ENCODE results near the gene METTL9. TPM values are rescaled to one million over a fixed set of nuclear protein-coding genes. Genes with fewer than 3 reads are reported as not detected.
A peak's percentile ranks its signal among the peaks of the same experiment; 100 is the strongest.

METTL9 gene
- total and polyA plus RNA-seq, 9 of the 15 experiments (the other 6 are each of a cell fraction or from before 2014, with no cell fraction given): 12.2 to 107 (median 79.1) TPM

- no peaks in the 10 kb centered on the region for H3K79me2 ChIP-seq (ENCODE audit: control insufficient read depth, insufficient read depth, low read length)
- H2AFZ ChIP-seq (ENCODE audit: low read depth, low read length): peak overlapping the region; percentile 96
- peaks cover 0 to 26% of the 10 kb centered on the region in 2 experiments; a peak in 4 of 5 replicates for H3K4me1 ChIP-seq (replicated peaks in 1 of 2; ENCODE audit: control insufficient read depth in 2 of 2, insufficient read depth in 2 of 2, low read length in 2 of 2)
- H3K4me3 ChIP-seq: no peak overlapping the region
- H3K4me2 ChIP-seq (ENCODE audit: insufficient read depth, low read length): peak overlapping the region; percentile 69
- in situ Hi-C loops (cut with MboI): loop anchor here (5.0 to 25.0 kb wide), 2 partner anchors 243 to 398 kb away; partner anchors contain the start of gene LDAF1
- intact Hi-C loops (cut with micrococcal nuclease): loop anchor here (5.0 to 10.0 kb wide), 2 partner anchors 253 to 400 kb away; partner anchors contain the start of genes DNAH3 and LDAF1
- no peaks in the 10 kb centered on the region for H4K20me1 ChIP-seq (replicated peaks; ENCODE audit: control insufficient read depth, insufficient read depth, low read length)
- no peaks in the 10 kb centered on the region for H3K36me3 ChIP-seq (ENCODE audit: control insufficient read depth, insufficient read depth, low read length)
- H3K27me3 ChIP-seq (ENCODE audit: control insufficient read depth in 2 of 2, insufficient read depth in 2 of 2, low read length in 2 of 2): peaks cover 3 to 14% of the 10 kb centered on the region in 2 experiments; a peak in 1 of 5 replicates
- no peaks in the 10 kb centered on the region for H3K9me1 ChIP-seq (ENCODE audit: control insufficient read depth, insufficient read depth, low read length)
- FAIRE-seq (peak; percentile 64), DNase-seq (ENCODE audit: extremely low read depth in 1 of 4, low spot score in 3 of 4) (peak; percentile 89 to 93 (median 92)), ATAC-seq (peak; percentile 91)
- peak overlapping the region; percentile 30 to 39; a peak in 1 of 4 replicates for H3K9ac ChIP-seq (ENCODE audit: insufficient read depth in 1 of 2, low read depth in 2 of 2, low read length in 2 of 2)
- BruUV-seq (replicated peaks): no TSS peak
- ChIA-PET POLR2A (no interaction called here), CTCF (ENCODE audit: low intra/inter-chr PET ratio) (interaction anchor here (0.6 to 1.1 kb wide), 3 partner anchors 365 to 1470 kb away, joined by 3 to 4 read pairs (median 4); no protein-coding TSS in a partner anchor)
- H3K9me3 ChIP-seq (replicated peaks; ENCODE audit: control insufficient read depth, insufficient read depth, low read depth, low read length): no peaks in the 10 kb centered on the region
- H3K27ac ChIP-seq (ENCODE audit: extremely low read depth, low read depth, low read length): 0 out of 3 replicates have a peak overlapping the region, but pooled peaks have one; percentile 16
- WGBS (ENCODE audit: insufficient coverage, low coverage, missing lambda C conversion rate): 38% methylated on average over 41 of the region's 41 CpGs
- TF ChIP-seq SMC3 (conservative IDR thresholded peaks at IDR 0.05; ENCODE audit: insufficient read depth, low read depth, low read length) (peak; percentile 98), KAT7 (CRISPR knock-in tag; IDR thresholded peaks at IDR 0.05; ENCODE audit: borderline replicate concordance) (peak; percentile 24; the same call in 1 of the 2 replicates), MYNN (IDR thresholded peaks at IDR 0.05) (peak; percentile 72), MYNN (CRISPR knock-in tag; IDR thresholded peaks at IDR 0.05) (no peak), EZH2 (IDR thresholded peaks at IDR 0.05; ENCODE audit: borderline replicate concordance, low read depth, low read length) (no peak), ELF1 (tag; IDR thresholded peaks at IDR 0.05) (peak; percentile 93), MTA3 (IDR thresholded peaks at IDR 0.05; ENCODE audit: borderline replicate concordance) (no peak), ETV5 (CRISPR knock-in tag; IDR thresholded peaks at IDR 0.05; ENCODE audit: low read depth) (peak; percentile 82; the same call in 1 of the 2 replicates), GABPB1 (CRISPR knock-in tag; IDR thresholded peaks at IDR 0.05) (peak; percentile 62), ATF6 (CRISPR knock-in tag; IDR thresholded peaks at IDR 0.05) (peak; percentile 77; the same call in 1 of the 2 replicates), ZEB2 (IDR thresholded peaks at IDR 0.05) (0 out of 2 replicates have a peak, but pooled peaks have one; percentile 25), ZNF12 (CRISPR knock-in tag; IDR thresholded peaks at IDR 0.05) (peak; percentile 73), ETV1 (tag; conservative IDR thresholded peaks at IDR 0.05; ENCODE audit: low read depth) (peak; percentile 79), HMGN3 (IDR thresholded peaks at IDR 0.05; ENCODE audit: borderline replicate concordance, extremely low read depth, insufficient read length, low read depth, low read length) (peak; percentile 44), ZNF143 (CRISPR knock-in tag; IDR thresholded peaks at IDR 0.05) (0 out of 2 replicates have a peak, but pooled peaks have one; percentile 16), HCFC1 (IDR thresholded peaks at IDR 0.05; ENCODE audit: low read depth, low read length) (peak; percentile 44)
- TF ChIP-seq, protein P1, sequence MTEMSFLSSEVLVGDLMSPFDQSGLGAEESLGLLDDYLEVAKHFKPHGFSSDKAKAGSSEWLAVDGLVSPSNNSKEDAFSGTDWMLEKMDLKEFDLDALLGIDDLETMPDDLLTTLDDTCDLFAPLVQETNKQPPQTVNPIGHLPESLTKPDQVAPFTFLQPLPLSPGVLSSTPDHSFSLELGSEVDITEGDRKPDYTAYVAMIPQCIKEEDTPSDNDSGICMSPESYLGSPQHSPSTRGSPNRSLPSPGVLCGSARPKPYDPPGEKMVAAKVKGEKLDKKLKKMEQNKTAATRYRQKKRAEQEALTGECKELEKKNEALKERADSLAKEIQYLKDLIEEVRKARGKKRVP (CRISPR knock-in tag; IDR thresholded peaks at IDR 0.05): no peak
- TF ChIP-seq, protein P2, sequence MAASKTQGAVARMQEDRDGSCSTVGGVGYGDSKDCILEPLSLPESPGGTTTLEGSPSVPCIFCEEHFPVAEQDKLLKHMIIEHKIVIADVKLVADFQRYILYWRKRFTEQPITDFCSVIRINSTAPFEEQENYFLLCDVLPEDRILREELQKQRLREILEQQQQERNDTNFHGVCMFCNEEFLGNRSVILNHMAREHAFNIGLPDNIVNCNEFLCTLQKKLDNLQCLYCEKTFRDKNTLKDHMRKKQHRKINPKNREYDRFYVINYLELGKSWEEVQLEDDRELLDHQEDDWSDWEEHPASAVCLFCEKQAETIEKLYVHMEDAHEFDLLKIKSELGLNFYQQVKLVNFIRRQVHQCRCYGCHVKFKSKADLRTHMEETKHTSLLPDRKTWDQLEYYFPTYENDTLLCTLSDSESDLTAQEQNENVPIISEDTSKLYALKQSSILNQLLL (CRISPR knock-in tag; IDR thresholded peaks at IDR 0.05; ENCODE audit: borderline replicate concordance): no peak
Observed at GRCh38 chr16:21554795-21555585, 44.4 kb upstream of the METTL9 start.

Measured in K562 (cell line).